Mesothelial cell of epicardium (in vitro differentiated cells): ENCODE measurements around the gene RTN4RL2. TPM values are rescaled to one million over a fixed set of nuclear protein-coding genes. Genes with fewer than 3 reads are reported as not detected.

ENCODE experiments used
- DNase-seq, 2 experiments: peaks; one replicate each; pipeline ENCODE4 v3.0.0; 2021; ENCODE audit warnings: low spot score in 2 of 2; ENCODE audit not compliant: unreplicated experiment in 2 of 2
- H3K27ac Mint-ChIP-seq: 2 replicates; pipeline ENCODE4 v1.8.0; 2021; ENCODE audit warnings: mixed read lengths
- H3K27me3 Mint-ChIP-seq: 2 replicates; pipeline ENCODE4 v1.8.0; 2021; ENCODE audit warnings: low read depth, mixed read lengths
- H3K36me3 Mint-ChIP-seq: 2 replicates; pipeline ENCODE4 v1.8.0; 2021; ENCODE audit warnings: mixed read lengths
- H3K4me1 Mint-ChIP-seq: 2 replicates; pipeline ENCODE4 v1.8.0; 2021; ENCODE audit warnings: mixed read lengths
- H3K4me3 Mint-ChIP-seq: 2 replicates; pipeline ENCODE4 v1.8.0; 2021; ENCODE audit warnings: mild to moderate bottlenecking, moderate library complexity, mixed read lengths
- H3K9me3 Mint-ChIP-seq: 2 replicates; pipeline ENCODE4 v1.8.0; 2021; ENCODE audit warnings: mixed read lengths
- total RNA-seq: library from RNA; stranded (reverse); gene quantifications from 3 replicates; pipeline ENCODE4 v1.2.1, GENCODE V29; 2021
- TF ChIP-seq, protein P1 (sequence below): fragments of 200-600 bp; sonication (generic); IDR thresholded peaks from one replicate; pipeline ENCODE4 v1.5.0; 2021; ENCODE audit warnings: antibody characterized with exemption; ENCODE audit not compliant: unreplicated experiment

RTN4RL2 gene
- total RNA-seq, 1 donor from 2014 or later: 0.38 TPM

DNA sequence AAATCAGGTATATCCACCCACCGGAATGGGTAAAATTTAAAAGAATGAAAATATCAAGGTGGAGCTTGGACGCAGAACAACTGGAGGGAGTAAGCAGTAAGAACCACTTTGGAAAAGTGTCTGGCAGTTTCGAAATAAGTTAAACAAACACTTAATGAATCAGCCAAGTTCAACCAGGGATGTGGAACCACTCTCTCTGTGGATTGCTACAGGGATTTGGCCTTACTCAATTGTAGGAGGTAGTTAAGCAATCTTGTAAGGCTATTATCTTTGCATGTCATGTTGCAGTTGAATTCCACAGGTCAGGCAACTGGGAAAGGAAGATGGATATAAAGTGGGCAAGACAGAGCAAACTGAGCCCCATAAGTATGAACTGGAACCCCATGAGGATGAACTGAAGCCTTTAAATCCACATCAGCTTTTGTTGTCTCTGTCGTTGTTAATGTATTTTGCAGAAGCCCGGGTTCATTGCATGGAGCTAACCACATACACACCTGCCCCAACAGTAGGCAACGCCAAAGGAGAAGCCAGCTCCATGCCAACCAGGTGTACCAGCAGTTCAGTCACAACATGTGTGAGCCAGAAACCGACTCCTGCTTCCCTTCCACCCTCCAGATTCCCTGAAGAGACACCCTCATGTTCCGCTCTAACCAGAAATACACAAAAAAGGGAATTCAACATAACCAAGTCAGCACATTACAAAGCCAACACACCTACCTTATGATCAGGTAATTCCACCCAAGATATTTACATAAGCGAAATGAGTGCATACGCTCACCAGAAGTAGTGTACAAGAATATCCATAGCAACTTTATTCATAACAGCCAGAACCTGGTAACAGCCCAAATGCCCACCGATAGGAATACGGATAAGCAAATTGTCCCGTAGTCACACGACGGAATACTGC, 25.4 kb upstream of the RTN4RL2 start:
- no peak overlapping the region for H3K4me3 Mint-ChIP-seq
- H3K4me1 Mint-ChIP-seq: no peaks in the 10 kb centered on the region
- peaks cover 56% of the 10 kb centered on the region for H3K27me3 Mint-ChIP-seq
- TF ChIP-seq, protein P1, sequence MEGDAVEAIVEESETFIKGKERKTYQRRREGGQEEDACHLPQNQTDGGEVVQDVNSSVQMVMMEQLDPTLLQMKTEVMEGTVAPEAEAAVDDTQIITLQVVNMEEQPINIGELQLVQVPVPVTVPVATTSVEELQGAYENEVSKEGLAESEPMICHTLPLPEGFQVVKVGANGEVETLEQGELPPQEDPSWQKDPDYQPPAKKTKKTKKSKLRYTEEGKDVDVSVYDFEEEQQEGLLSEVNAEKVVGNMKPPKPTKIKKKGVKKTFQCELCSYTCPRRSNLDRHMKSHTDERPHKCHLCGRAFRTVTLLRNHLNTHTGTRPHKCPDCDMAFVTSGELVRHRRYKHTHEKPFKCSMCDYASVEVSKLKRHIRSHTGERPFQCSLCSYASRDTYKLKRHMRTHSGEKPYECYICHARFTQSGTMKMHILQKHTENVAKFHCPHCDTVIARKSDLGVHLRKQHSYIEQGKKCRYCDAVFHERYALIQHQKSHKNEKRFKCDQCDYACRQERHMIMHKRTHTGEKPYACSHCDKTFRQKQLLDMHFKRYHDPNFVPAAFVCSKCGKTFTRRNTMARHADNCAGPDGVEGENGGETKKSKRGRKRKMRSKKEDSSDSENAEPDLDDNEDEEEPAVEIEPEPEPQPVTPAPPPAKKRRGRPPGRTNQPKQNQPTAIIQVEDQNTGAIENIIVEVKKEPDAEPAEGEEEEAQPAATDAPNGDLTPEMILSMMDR: no peak
- no peak overlapping the region for H3K27ac Mint-ChIP-seq
- DNase-seq: no peak
- H3K36me3 Mint-ChIP-seq: no peaks in the 10 kb centered on the region
- no peaks in the 10 kb centered on the region for H3K9me3 Mint-ChIP-seq

DNA sequence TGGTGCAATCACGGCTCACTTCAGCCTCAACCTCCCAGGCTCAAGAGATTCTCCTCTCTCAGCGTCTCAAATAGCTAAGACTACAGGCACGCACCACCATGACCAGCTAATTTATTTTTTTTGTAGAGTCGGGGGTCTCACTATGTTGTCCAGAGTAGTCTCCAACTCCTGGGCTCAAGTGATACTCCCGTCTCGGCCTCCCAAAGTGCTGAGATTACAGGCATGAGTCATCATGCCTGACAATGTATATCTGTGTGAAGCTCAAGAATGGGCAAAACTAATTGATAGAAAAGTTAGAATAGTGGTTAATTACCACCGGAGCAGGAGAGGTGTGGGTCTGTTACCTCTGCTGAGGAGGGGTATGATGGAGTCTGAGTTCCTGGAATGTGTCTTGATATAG, 24.3 kb upstream of the RTN4RL2 start:
- DNase-seq: no peak
- Mint-ChIP-seq H3K4me1 (no peaks in the 10 kb centered on the region), H3K4me3 (no peak overlapping the region), H3K27ac (no peak overlapping the region), H3K9me3 (no peaks in the 10 kb centered on the region), H3K27me3 (peaks cover 47% of the 10 kb centered on the region), H3K36me3 (no peaks in the 10 kb centered on the region)
- TF ChIP-seq, protein P1: no peak

DNA sequence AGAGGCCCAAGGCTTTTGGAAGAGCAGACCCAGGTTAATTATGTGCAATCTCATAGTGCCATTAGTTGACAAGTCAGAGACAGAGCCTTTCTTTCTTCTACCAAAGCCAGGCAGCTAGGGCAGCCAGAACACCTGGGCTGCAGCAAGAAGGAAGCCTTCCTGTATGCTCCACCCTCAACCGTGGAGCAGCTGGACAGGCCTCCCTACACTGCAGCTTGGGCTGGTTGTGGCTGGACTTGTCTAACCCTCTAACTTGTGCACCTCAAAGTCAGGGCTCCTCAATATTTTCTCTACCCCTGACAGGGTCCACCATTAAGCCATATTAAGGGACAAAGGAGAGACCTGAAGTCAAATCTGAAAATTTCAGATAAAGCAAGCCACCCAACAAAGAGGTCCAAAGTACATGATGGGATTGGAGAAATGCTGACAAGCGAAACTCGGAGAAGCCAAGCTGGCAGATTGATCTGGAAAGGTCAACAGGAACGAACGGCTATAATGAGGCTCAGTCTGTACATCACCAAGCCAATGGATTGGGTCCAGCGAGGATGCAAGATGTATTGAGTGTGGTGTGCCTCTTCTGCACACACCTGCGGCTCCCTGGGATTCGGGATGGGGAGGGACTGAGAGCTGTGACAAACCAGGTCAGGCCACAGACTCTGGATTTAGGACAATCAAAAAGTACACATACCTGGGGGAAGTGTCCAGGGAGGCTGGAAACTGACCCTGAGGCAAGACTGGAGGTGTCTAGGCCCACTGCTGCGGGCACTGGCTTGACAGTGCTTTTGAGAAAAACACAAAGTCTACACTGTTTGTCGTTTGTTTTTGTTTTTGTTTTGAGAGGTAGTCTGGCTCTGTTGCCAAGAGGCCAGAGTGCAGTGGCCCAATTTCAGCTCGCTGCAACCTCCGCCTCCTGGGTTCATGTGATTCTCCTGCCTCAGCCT, 21.7 kb upstream of the RTN4RL2 start:
- Mint-ChIP-seq H3K9me3 (no peaks in the 10 kb centered on the region), H3K4me1 (no peaks in the 10 kb centered on the region), H3K27me3 (peaks cover 36% of the 10 kb centered on the region), H3K36me3 (no peaks in the 10 kb centered on the region), H3K27ac (no peak overlapping the region), H3K4me3 (no peak overlapping the region)
- TF ChIP-seq, protein P1: no peak
- DNase-seq: no peak

DNA sequence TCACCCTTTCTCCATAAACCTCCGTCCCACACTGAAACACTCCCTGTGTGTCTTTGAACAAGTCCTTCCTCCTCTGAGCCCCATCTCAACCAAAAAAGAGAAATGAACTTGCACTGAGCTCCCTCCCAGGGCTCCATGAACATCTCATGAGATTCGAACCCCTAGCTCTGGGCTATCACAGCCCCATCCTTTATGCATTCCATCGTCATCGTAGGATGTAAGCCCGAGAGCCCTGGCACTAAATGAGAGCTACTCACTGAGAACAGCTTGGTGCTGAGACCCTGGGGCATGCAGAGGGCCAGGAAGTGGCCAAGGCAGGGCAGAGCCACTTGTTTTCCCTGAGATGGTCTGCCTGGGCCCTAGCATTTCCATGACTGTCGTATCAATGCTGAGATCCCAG, 20.5 kb upstream of the RTN4RL2 start:
- no peaks in the 10 kb centered on the region for H3K36me3 Mint-ChIP-seq
- H3K27me3 Mint-ChIP-seq: peaks cover 28% of the 10 kb centered on the region
- no peaks in the 10 kb centered on the region for H3K9me3 Mint-ChIP-seq
- TF ChIP-seq, protein P1: no peak
- H3K4me3 Mint-ChIP-seq: no peak overlapping the region
- H3K4me1 Mint-ChIP-seq: no peaks in the 10 kb centered on the region
- H3K27ac Mint-ChIP-seq: no peak overlapping the region
- DNase-seq: no peak

DNA sequence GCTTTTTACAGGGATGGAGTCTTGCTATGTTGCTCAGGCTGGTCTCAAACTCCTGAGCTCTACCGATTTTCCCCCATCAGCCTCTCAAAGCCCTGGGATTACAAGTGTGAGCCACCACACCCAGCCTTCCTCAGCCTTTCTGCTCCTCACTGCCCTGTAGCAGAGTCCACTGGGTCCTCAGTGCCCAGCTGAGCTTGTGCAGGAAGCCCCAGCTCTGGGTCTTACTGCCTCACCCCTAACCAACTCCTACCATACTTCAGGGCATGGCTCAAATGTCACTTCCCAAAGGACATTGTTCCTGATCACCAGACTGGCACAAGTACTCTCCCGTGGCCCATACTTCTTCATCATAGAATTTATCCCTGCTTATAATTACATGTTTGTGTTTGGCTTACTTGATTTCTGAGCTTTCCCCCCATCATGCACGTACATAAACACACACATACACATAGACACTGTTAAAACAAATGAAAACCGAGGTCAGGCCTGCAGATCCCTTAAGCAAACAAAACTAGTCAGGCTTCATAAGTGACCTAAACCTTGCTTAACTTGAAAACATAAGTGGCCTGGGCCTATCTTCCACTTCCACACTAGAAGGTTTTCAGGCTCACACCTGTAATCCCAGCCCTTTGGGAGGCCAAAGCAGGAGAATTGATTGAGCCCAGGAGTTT, 19.4 kb upstream of the RTN4RL2 start:
- Mint-ChIP-seq H3K27me3 (peaks cover 30% of the 10 kb centered on the region), H3K4me3 (no peak overlapping the region), H3K9me3 (no peaks in the 10 kb centered on the region), H3K36me3 (no peaks in the 10 kb centered on the region), H3K4me1 (no peaks in the 10 kb centered on the region), H3K27ac (no peak overlapping the region)
- TF ChIP-seq, protein P1: no peak
- DNase-seq: no peak
